WTC11 (cell line): Measurements from ENCODE around the gene OVAAL. TPM values are rescaled to one million over a fixed set of nuclear protein-coding genes. Genes with fewer than 3 reads are reported as not detected.
A peak's percentile ranks its signal among the peaks of the same experiment; 100 is the strongest.

Experiments used
- ATAC-seq: fragments of 200-7000 bp; cut with Tn5 transposase; 2 replicates; pipeline ENCODE4 v1.10.0; 2021; ENCODE audit warnings: mild to moderate bottlenecking, moderate library complexity
- CTCF ChIA-PET: fragments of 300-600 bp; sonication (Branson Sonifier 250); formaldehyde crosslinking; loops from one replicate; lab custom pipeline; 2021; ENCODE audit warnings: antibody characterized with exemption; lab: Charles Lee
- POLR2A ChIA-PET: fragments of 350-600 bp; sonication (Branson Sonifier 250); formaldehyde crosslinking; loops from one replicate; lab custom pipeline; 2021; ENCODE audit warnings: antibody characterized with exemption; lab: Charles Lee
- DNase-seq: peaks from one replicate; pipeline ENCODE4 v3.0.0; 2021; ENCODE audit warnings: low spot score
- H3K27ac Mint-ChIP-seq: 2 replicates; pipeline ENCODE4 v1.8.0; 2021; ENCODE audit warnings: mixed read lengths
- H3K27me3 Mint-ChIP-seq: 2 replicates; pipeline ENCODE4 v1.8.0; 2021; ENCODE audit warnings: low read depth, mild to moderate bottlenecking, moderate library complexity, mixed read lengths
- H3K36me3 Mint-ChIP-seq: 2 replicates; pipeline ENCODE4 v1.8.0; 2021; ENCODE audit warnings: mixed read lengths
- H3K4me1 Mint-ChIP-seq: 2 replicates; pipeline ENCODE4 v1.8.0; 2022; ENCODE audit warnings: mixed read lengths
- H3K4me3 Mint-ChIP-seq: 2 replicates; pipeline ENCODE4 v1.8.0; 2021; ENCODE audit warnings: mild to moderate bottlenecking, moderate library complexity, mixed read lengths
- H3K9me3 Mint-ChIP-seq: 2 replicates; pipeline ENCODE4 v1.8.0; 2021; ENCODE audit warnings: mixed read lengths
- ELF4 ChIP-seq: sonication (generic); formaldehyde crosslinking; IDR thresholded peaks from 2 replicates; pipeline ENCODE4 v1.8.1; 2022; ENCODE audit warnings: low read depth, mild to moderate bottlenecking, moderate library complexity, missing genetic modification reagents
- ETV6 ChIP-seq: sonication (generic); formaldehyde crosslinking; IDR thresholded peaks from 2 replicates; pipeline ENCODE4 v1.8.1; 2022; ENCODE audit warnings: mild to moderate bottlenecking, missing genetic modification reagents
- FOXP1 ChIP-seq: sonication (generic); formaldehyde crosslinking; IDR thresholded peaks from 2 replicates; pipeline ENCODE4 v1.8.0; 2022; ENCODE audit warnings: missing genetic modification reagents, mild to moderate bottlenecking, moderate library complexity, borderline replicate concordance
- IRF2 ChIP-seq: sonication (generic); formaldehyde crosslinking; IDR thresholded peaks from 2 replicates; pipeline ENCODE4 v1.8.0; 2022; ENCODE audit warnings: low read depth, missing genetic modification reagents, borderline replicate concordance
- SMAD4 ChIP-seq: sonication (generic); formaldehyde crosslinking; IDR thresholded peaks from 2 replicates; pipeline ENCODE4 v1.8.0; 2022; ENCODE audit warnings: mild to moderate bottlenecking, missing genetic modification reagents
- TEAD4 ChIP-seq: sonication (generic); formaldehyde crosslinking; IDR thresholded peaks from 2 replicates; pipeline ENCODE4 v1.8.0; 2022; ENCODE audit warnings: mild to moderate bottlenecking, missing genetic modification reagents
- ZNF671 ChIP-seq: fragments of 250-450 bp; sonication (Bioruptor Pico); IDR thresholded peaks from 2 replicates; pipeline ENCODE4 v1.8.0; 2021; ENCODE audit warnings: mild to moderate bottlenecking
- total RNA-seq: library from RNA; stranded (reverse); gene quantifications from 3 replicates; pipeline ENCODE4 v1.2.3, GENCODE V29; 2021
- TF ChIP-seq, protein P1 (sequence below): sonication (generic); formaldehyde crosslinking; IDR thresholded peaks from 2 replicates; pipeline ENCODE4 v1.8.1; 2023; ENCODE audit warnings: mild to moderate bottlenecking, missing genetic modification reagents, borderline replicate concordance
- TF ChIP-seq, protein P2 (sequence below): sonication (generic); formaldehyde crosslinking; IDR thresholded peaks from 2 replicates; pipeline ENCODE4 v1.8.1; 2023; ENCODE audit warnings: mild to moderate bottlenecking, missing genetic modification reagents, moderate library complexity
- TF ChIP-seq, protein P3 (sequence below): sonication (generic); formaldehyde crosslinking; conservative IDR thresholded peaks from 2 replicates; pipeline ENCODE4 v1.8.1; 2023; ENCODE audit warnings: mild to moderate bottlenecking, low read depth, missing genetic modification reagents, moderate library complexity
- TF ChIP-seq, protein P4 (sequence below): sonication (generic); formaldehyde crosslinking; IDR thresholded peaks from 2 replicates; pipeline ENCODE4 v1.8.0; 2023; ENCODE audit warnings: missing genetic modification reagents, mild to moderate bottlenecking, borderline replicate concordance
- TF ChIP-seq, protein P5 (sequence below): sonication (generic); formaldehyde crosslinking; IDR thresholded peaks from 2 replicates; pipeline ENCODE4 v1.8.1; 2022; ENCODE audit warnings: low read depth, missing genetic modification reagents, borderline replicate concordance

Gene OVAAL
- total RNA-seq, 1 experiment from 2014 or later, result not detected

DNA sequence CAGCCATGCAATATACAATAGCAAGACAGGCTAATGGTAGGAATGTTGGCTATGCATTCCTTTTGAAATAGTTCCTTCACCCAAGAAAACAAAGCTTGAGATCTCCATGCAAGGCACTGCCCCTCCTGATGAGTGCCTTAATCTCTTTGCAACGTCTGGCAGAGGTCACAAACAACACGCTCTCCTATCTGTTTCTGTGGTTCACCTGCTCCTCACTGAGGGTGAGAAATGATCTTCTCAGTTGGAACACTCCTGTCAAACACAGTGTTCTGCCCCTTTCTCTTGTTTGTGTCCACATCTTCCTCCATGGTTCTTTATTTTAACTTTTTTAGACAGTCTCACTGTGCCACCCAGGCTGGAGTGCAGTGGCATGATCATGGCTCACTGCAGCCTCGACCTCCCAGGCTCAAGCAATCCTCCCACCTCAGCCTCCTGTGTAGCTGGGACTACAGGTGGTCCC lies 51.8 kb downstream of the OVAAL start (continued):
- TF ChIP-seq, protein P1, sequence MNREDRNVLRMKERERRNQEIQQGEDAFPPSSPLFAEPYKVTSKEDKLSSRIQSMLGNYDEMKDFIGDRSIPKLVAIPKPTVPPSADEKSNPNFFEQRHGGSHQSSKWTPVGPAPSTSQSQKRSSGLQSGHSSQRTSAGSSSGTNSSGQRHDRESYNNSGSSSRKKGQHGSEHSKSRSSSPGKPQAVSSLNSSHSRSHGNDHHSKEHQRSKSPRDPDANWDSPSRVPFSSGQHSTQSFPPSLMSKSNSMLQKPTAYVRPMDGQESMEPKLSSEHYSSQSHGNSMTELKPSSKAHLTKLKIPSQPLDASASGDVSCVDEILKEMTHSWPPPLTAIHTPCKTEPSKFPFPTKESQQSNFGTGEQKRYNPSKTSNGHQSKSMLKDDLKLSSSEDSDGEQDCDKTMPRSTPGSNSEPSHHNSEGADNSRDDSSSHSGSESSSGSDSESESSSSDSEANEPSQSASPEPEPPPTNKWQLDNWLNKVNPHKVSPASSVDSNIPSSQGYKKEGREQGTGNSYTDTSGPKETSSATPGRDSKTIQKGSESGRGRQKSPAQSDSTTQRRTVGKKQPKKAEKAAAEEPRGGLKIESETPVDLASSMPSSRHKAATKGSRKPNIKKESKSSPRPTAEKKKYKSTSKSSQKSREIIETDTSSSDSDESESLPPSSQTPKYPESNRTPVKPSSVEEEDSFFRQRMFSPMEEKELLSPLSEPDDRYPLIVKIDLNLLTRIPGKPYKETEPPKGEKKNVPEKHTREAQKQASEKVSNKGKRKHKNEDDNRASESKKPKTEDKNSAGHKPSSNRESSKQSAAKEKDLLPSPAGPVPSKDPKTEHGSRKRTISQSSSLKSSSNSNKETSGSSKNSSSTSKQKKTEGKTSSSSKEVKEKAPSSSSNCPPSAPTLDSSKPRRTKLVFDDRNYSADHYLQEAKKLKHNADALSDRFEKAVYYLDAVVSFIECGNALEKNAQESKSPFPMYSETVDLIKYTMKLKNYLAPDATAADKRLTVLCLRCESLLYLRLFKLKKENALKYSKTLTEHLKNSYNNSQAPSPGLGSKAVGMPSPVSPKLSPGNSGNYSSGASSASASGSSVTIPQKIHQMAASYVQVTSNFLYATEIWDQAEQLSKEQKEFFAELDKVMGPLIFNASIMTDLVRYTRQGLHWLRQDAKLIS (CRISPR knock-in tag), result no peak
- no peak for TF ChIP-seq IRF2 (CRISPR knock-in tag)

DNA sequence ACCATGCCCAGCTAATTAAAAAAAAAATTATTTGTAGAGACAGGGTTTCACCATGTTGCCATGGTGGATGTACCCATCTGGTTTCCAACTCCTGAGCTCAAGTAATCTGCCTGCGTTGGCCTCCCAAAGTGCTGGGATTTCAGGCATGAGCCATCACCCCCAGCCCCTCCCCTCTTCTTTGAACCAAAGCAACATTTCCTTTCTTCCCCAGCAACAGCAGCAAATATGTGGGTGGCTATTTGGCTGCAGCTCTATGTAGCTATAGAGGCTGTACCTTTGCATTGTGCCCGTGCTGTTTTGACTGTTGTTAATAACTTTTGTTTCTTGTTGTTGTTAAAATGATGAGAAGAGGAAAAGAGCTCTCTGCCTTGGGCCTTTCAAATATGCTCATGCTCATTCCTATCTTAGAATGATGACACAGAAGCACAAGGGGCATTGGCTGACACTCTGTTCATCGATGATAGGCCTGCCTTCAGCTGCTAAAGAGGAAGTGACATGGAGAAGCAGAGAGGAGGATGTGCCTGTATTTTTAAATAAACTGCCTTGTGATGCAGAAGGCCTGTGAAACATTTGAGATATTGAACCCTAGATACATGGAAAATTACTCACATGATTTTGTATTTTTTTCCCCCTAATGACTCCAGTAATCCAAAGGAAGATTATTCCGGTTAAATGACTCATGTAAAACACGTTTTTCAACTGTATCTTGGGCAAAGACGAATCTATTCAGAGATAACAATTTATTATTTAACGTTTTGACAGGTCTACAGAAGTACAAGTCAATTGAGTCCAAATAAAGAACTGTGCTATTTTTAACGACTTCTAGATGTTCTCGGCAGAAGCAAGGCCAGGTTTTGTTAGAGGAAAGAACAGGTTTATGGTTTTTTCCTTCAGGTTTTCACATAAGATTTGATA lies 52.5 kb downstream of the OVAAL start:
- H3K9me3 Mint-ChIP-seq, result no peaks in the 10 kb centered on the region
- CTCF ChIA-PET, result no interaction called here
- no peaks in the 10 kb centered on the region for H3K27me3 Mint-ChIP-seq
- H3K27ac Mint-ChIP-seq, result peak overlapping the region; percentile 4; the same call in 1 of the 2 replicates
- ATAC-seq (0 out of 2 replicates have a peak, but pooled peaks have one; percentile 28), DNase-seq (no peak)
- H3K36me3 Mint-ChIP-seq, result no peaks in the 10 kb centered on the region
- H3K4me1 Mint-ChIP-seq, result peaks cover 13% of the 10 kb centered on the region
- TF ChIP-seq TEAD4 (CRISPR knock-in tag) (no peak), FOXP1 (CRISPR knock-in tag) (no peak), ZNF671 (CRISPR knock-in tag) (no peak), ELF4 (CRISPR knock-in tag) (no peak), ETV6 (CRISPR knock-in tag) (no peak), SMAD4 (CRISPR knock-in tag) (no peak)
- TF ChIP-seq, protein P2, sequence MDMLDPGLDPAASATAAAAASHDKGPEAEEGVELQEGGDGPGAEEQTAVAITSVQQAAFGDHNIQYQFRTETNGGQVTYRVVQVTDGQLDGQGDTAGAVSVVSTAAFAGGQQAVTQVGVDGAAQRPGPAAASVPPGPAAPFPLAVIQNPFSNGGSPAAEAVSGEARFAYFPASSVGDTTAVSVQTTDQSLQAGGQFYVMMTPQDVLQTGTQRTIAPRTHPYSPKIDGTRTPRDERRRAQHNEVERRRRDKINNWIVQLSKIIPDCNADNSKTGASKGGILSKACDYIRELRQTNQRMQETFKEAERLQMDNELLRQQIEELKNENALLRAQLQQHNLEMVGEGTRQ (CRISPR knock-in tag), result no peak
- TF ChIP-seq, protein P3, sequence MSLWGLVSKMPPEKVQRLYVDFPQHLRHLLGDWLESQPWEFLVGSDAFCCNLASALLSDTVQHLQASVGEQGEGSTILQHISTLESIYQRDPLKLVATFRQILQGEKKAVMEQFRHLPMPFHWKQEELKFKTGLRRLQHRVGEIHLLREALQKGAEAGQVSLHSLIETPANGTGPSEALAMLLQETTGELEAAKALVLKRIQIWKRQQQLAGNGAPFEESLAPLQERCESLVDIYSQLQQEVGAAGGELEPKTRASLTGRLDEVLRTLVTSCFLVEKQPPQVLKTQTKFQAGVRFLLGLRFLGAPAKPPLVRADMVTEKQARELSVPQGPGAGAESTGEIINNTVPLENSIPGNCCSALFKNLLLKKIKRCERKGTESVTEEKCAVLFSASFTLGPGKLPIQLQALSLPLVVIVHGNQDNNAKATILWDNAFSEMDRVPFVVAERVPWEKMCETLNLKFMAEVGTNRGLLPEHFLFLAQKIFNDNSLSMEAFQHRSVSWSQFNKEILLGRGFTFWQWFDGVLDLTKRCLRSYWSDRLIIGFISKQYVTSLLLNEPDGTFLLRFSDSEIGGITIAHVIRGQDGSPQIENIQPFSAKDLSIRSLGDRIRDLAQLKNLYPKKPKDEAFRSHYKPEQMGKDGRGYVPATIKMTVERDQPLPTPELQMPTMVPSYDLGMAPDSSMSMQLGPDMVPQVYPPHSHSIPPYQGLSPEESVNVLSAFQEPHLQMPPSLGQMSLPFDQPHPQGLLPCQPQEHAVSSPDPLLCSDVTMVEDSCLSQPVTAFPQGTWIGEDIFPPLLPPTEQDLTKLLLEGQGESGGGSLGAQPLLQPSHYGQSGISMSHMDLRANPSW (CRISPR knock-in tag), result no peak
- TF ChIP-seq, protein P4, sequence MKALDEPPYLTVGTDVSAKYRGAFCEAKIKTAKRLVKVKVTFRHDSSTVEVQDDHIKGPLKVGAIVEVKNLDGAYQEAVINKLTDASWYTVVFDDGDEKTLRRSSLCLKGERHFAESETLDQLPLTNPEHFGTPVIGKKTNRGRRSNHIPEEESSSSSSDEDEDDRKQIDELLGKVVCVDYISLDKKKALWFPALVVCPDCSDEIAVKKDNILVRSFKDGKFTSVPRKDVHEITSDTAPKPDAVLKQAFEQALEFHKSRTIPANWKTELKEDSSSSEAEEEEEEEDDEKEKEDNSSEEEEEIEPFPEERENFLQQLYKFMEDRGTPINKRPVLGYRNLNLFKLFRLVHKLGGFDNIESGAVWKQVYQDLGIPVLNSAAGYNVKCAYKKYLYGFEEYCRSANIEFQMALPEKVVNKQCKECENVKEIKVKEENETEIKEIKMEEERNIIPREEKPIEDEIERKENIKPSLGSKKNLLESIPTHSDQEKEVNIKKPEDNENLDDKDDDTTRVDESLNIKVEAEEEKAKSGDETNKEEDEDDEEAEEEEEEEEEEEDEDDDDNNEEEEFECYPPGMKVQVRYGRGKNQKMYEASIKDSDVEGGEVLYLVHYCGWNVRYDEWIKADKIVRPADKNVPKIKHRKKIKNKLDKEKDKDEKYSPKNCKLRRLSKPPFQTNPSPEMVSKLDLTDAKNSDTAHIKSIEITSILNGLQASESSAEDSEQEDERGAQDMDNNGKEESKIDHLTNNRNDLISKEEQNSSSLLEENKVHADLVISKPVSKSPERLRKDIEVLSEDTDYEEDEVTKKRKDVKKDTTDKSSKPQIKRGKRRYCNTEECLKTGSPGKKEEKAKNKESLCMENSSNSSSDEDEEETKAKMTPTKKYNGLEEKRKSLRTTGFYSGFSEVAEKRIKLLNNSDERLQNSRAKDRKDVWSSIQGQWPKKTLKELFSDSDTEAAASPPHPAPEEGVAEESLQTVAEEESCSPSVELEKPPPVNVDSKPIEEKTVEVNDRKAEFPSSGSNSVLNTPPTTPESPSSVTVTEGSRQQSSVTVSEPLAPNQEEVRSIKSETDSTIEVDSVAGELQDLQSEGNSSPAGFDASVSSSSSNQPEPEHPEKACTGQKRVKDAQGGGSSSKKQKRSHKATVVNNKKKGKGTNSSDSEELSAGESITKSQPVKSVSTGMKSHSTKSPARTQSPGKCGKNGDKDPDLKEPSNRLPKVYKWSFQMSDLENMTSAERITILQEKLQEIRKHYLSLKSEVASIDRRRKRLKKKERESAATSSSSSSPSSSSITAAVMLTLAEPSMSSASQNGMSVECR, result no peak
- TF ChIP-seq, protein P5, sequence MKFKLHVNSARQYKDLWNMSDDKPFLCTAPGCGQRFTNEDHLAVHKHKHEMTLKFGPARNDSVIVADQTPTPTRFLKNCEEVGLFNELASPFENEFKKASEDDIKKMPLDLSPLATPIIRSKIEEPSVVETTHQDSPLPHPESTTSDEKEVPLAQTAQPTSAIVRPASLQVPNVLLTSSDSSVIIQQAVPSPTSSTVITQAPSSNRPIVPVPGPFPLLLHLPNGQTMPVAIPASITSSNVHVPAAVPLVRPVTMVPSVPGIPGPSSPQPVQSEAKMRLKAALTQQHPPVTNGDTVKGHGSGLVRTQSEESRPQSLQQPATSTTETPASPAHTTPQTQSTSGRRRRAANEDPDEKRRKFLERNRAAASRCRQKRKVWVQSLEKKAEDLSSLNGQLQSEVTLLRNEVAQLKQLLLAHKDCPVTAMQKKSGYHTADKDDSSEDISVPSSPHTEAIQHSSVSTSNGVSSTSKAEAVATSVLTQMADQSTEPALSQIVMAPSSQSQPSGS (CRISPR knock-in tag), result no peak
- TF ChIP-seq, all 79 proteins: peak for 0
- H3K4me3 Mint-ChIP-seq, result no peak overlapping the region
- POLR2A ChIA-PET, result interaction anchor here (1.3 kb wide), 1 partner anchor 21 kb away, joined by 3 read pairs; the partner anchor contains the start of gene XPR1
